Neutrophil (primary cell): Measurements from ENCODE around the gene TWSG1.

Source experiments
- H3K27ac ChIP-seq: fragments of 200-600 bp; sonication (generic); 2 replicates; pipeline ENCODE4 v1.5.1; 2016; ENCODE audit warnings: mild to moderate bottlenecking, moderate library complexity
- H3K27me3 ChIP-seq: fragments of 200-600 bp; sonication (generic); 2 replicates; pipeline ENCODE4 v1.6.0; 2016; ENCODE audit warnings: mild to moderate bottlenecking
- H3K36me3 ChIP-seq: fragments of 200-600 bp; sonication (generic); 2 replicates; pipeline ENCODE4 v1.5.1; 2017
- H3K4me1 ChIP-seq, 2 experiments: fragments of 200-600 bp in 1 of 2; sonication (generic) in 1 of 2; 1 replicate in 1 of 2; 2 replicates in 1 of 2; pipeline versions ENCODE4 v1.5.1 to v1.6.1; 2013 to 2016; ENCODE audit warnings: low read depth in 1 of 2, low read length in 1 of 2, mild to moderate bottlenecking in 1 of 2, moderate library complexity in 1 of 2; ENCODE audit not compliant: control insufficient read depth in 1 of 2, insufficient read depth in 1 of 2
- H3K4me3 ChIP-seq, 2 experiments: fragments of 200-600 bp in 1 of 2; sonication (generic) in 1 of 2; 1 replicate in 1 of 2; 2 replicates in 1 of 2; pipeline ENCODE4 v1.5.1; 2013 to 2016; ENCODE audit warnings: low read depth in 1 of 2, low read length in 1 of 2, mild to moderate bottlenecking in 1 of 2, moderate library complexity in 1 of 2
- H3K9me3 ChIP-seq: fragments of 200-600 bp; sonication (generic); 2 replicates; pipeline ENCODE4 v1.5.1; 2016
- CTCF ChIP-seq: fragments of 200-600 bp; sonication (generic); IDR thresholded peaks from 2 replicates; pipeline ENCODE4 v1.5.1; 2016; ENCODE audit warnings: antibody characterized with exemption

Gene TWSG1

GRCh38 chr18:9403795-9404564 lies 69.4 kb downstream of the TWSG1 start:
- Histone ChIP-seq H3K27ac (peak overlapping the region; percentile 24), H3K4me3 (peak overlapping the region; percentile 8 to 22), H3K36me3 (no peaks in the 10 kb centered on the region), H3K4me1 (peaks cover 7 to 12% of the 10 kb centered on the region in 2 experiments), H3K27me3 (no peaks in the 10 kb centered on the region), H3K9me3 (no peaks in the 10 kb centered on the region)
- no peak for TF ChIP-seq CTCF

DNA sequence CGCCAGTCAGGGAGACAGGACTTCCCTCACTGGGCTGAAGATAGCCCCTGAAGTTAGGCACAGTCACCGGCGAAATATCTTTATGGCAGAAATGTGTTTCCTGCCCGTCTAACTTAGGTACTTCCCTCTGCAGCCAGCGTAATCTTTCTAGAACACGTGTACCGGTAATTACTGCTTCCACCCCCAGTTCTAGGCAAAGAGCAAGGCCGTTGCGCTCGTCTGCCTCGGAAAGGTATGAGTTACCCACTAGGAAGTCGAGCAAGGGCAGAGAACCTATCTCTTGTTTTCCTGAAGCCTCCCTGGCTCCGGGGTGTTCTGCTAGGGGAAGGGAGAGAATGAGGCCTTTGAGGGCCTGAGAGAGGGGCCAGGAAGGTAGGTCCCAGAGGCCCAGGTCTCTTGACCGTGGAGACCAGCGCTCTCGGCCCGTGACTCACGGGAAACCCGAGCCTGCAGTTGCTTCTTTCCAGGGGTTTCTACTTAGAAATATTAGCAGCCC lies 70.0 kb downstream of the TWSG1 start:
- H3K27ac ChIP-seq = peak overlapping the region; percentile 24
- peak overlapping the region; percentile 8 to 22 for H3K4me3 ChIP-seq
- H3K9me3 ChIP-seq = no peaks in the 10 kb centered on the region
- peaks cover 7 to 12% of the 10 kb centered on the region in 2 experiments for H3K4me1 ChIP-seq
- no peaks in the 10 kb centered on the region for H3K36me3 ChIP-seq
- H3K27me3 ChIP-seq = no peaks in the 10 kb centered on the region
- TF ChIP-seq CTCF = no peak

DNA sequence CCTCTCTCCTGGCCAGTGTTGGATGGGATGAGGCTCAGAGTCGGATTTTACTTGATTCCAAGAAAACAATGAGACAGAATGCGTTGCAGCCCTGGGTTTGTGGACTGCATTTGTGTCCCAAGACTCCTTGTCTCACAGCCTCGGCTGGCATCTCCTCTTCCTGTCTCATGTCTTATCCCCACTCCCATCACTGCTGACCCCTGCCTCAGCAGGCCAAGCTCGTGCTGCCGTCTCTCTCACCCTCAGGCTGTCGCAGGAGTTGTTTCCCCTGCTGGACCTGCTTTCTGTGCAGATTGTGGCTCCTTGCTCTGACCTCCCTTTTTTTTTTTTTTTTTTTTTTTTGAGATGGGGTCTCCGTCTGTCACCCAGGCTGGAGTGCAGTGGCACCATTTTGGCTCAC lies 70.6 kb downstream of the TWSG1 start:
- H3K4me1 ChIP-seq = peaks cover 7 to 12% of the 10 kb centered on the region in 2 experiments
- H3K27ac ChIP-seq = no peak overlapping the region
- H3K4me3 ChIP-seq = no peak overlapping the region
- TF ChIP-seq CTCF = no peak
- H3K9me3 ChIP-seq = no peaks in the 10 kb centered on the region
- no peaks in the 10 kb centered on the region for H3K27me3 ChIP-seq
- no peaks in the 10 kb centered on the region for H3K36me3 ChIP-seq

DNA sequence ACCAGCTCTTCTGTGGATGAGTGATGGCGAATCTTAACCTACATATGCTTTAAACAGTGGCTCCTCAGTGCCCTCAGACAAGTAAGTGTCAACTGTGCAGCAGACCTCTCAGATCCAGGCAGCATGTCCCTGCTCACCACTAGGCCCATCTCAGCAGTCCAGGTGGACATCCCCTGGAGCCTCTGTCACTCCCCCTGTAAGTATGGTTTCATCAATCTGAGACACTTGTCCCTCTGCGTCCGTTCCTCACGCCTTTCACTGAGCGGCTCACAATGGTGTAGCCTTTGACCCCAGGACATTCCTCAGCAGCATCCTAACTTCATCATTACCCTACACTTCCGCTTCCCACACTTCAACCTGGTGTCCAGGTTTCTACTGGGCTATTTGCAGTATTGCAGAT lies 71.4 kb downstream of the TWSG1 start:
- Histone ChIP-seq H3K27ac (no peak overlapping the region), H3K4me1 (peaks cover 7 to 12% of the 10 kb centered on the region in 2 experiments), H3K27me3 (no peaks in the 10 kb centered on the region), H3K4me3 (no peak overlapping the region), H3K9me3 (no peaks in the 10 kb centered on the region), H3K36me3 (no peaks in the 10 kb centered on the region)
- TF ChIP-seq CTCF = no peak

- H3K36me3 ChIP-seq = no peaks in the 10 kb centered on the region
- no peaks in the 10 kb centered on the region for H3K9me3 ChIP-seq
- no peaks in the 10 kb centered on the region for H3K27me3 ChIP-seq
- no peaks in the 10 kb centered on the region for H3K4me1 ChIP-seq
- H3K27ac ChIP-seq = no peak overlapping the region
- H3K4me3 ChIP-seq = no peak overlapping the region
- TF ChIP-seq CTCF = no peak
These were observed 75.9 kb downstream of the TWSG1 start for GRCh38 chr18:9410515-9410914.
